IPS DF 6.9 (cell line): ENCODE measurements around the gene HMCN2.

ENCODE experiments used
- DNase-seq: peaks from one replicate; pipeline ENCODE4 v3.0.0-alpha.2; 2013; ENCODE audit warnings: low read depth, low spot score
- H3K27ac ChIP-seq: one replicate; pipeline ENCODE4 v1.5.1; 2013; ENCODE audit warnings: low read length, control low read depth
- H3K27me3 ChIP-seq: 2 replicates; pipeline ENCODE4 v1.6.1; 2013; ENCODE audit warnings: mild to moderate bottlenecking, low read length; ENCODE audit not compliant: control insufficient read depth, insufficient read depth
- H3K36me3 ChIP-seq: 2 replicates; pipeline ENCODE4 v1.6.1; 2013; ENCODE audit warnings: low read length; ENCODE audit not compliant: control insufficient read depth, insufficient read depth
- H3K4me1 ChIP-seq: 2 replicates; pipeline ENCODE4 v1.6.1; 2013; ENCODE audit warnings: low read length; ENCODE audit not compliant: control insufficient read depth, insufficient read depth
- H3K4me3 ChIP-seq: 2 replicates; pipeline ENCODE4 v1.5.1; 2013; ENCODE audit warnings: mild to moderate bottlenecking, low read length
- H3K9me3 ChIP-seq: 2 replicates; pipeline ENCODE4 v1.6.1; 2013; ENCODE audit warnings: low read length, inconsistent platforms; ENCODE audit not compliant: control insufficient read depth, insufficient read depth
- WGBS: extraction: QIAGEN DNeasy Blood & Tissue Kit; methylation state at CpG from one replicate; pipeline ENCODE4 v1.1.7; 2013; ENCODE audit warnings: mixed read lengths, missing lambda C conversion rate; ENCODE audit not compliant: insufficient read length, insufficient coverage; 5-methylcytosine and 5-hydroxymethylcytosine counted together

Gene HMCN2

GRCh38 chr9:130331061-130331460, 65.5 kb downstream of the HMCN2 start:
- no CpG with 5 or more reads among the region's 14 CpGs for WGBS

GRCh38 chr9:130331573-130331972, 66.0 kb downstream of the HMCN2 start:
- Histone ChIP-seq H3K36me3 (0 out of 2 replicates have a peak, but pooled peaks cover 3% of the 10 kb centered on the region), H3K27ac (no peak overlapping the region), H3K4me1 (no peaks in the 10 kb centered on the region), H3K9me3 (no peaks in the 10 kb centered on the region), H3K27me3 (no peaks in the 10 kb centered on the region), H3K4me3 (no peak overlapping the region)
- no peak for DNase-seq
- WGBS: no CpG with 5 or more reads among the region's 13 CpGs

More at GRCh38 chr9:130331061-130331460, 65.5 kb downstream of the HMCN2 start:
- no peaks in the 10 kb centered on the region for H3K4me1 ChIP-seq
- no peak overlapping the region for H3K27ac ChIP-seq
- no peak overlapping the region for H3K4me3 ChIP-seq
- 0 out of 2 replicates have a peak, but pooled peaks cover 3% of the 10 kb centered on the region for H3K36me3 ChIP-seq
- DNase-seq: no peak
- no peaks in the 10 kb centered on the region for H3K27me3 ChIP-seq
- no peaks in the 10 kb centered on the region for H3K9me3 ChIP-seq

GRCh38 chr9:130332384-130332926, 66.9 kb downstream of the HMCN2 start:
- Histone ChIP-seq H3K27ac (no peak overlapping the region), H3K36me3 (0 out of 2 replicates have a peak, but pooled peaks cover 3% of the 10 kb centered on the region), H3K9me3 (no peaks in the 10 kb centered on the region), H3K27me3 (no peaks in the 10 kb centered on the region), H3K4me1 (no peaks in the 10 kb centered on the region), H3K4me3 (no peak overlapping the region)
- WGBS: no CpG with 5 or more reads among the region's 26 CpGs
- DNase-seq: no peak

GRCh38 chr9:130333041-130333711, 67.6 kb downstream of the HMCN2 start:
- no peak overlapping the region for H3K27ac ChIP-seq
- no peaks in the 10 kb centered on the region for H3K36me3 ChIP-seq
- H3K27me3 ChIP-seq: no peaks in the 10 kb centered on the region
- no peaks in the 10 kb centered on the region for H3K9me3 ChIP-seq
- H3K4me1 ChIP-seq: no peaks in the 10 kb centered on the region
- H3K4me3 ChIP-seq: no peak overlapping the region
- DNase-seq: no peak
- WGBS: no CpG with 5 or more reads among the region's 19 CpGs

- no CpG with 5 or more reads among the region's 5 CpGs for WGBS
- Histone ChIP-seq H3K9me3 (no peaks in the 10 kb centered on the region), H3K27ac (no peak overlapping the region), H3K36me3 (no peaks in the 10 kb centered on the region), H3K4me1 (no peaks in the 10 kb centered on the region), H3K4me3 (no peak overlapping the region), H3K27me3 (no peaks in the 10 kb centered on the region)
- no peak for DNase-seq
Measured at GRCh38 chr9:130333712-130334062, 68.1 kb downstream of the HMCN2 start.

GRCh38 chr9:130334915-130335314, 69.4 kb downstream of the HMCN2 start:
- no CpG with 5 or more reads among the region's 4 CpGs for WGBS

GRCh38 chr9:130336027-130336610, 70.6 kb downstream of the HMCN2 start:
- no peak for DNase-seq
- H3K36me3 ChIP-seq: peaks cover 3% of the 10 kb centered on the region; the same call in 1 of the 2 replicates
- no peaks in the 10 kb centered on the region for H3K4me1 ChIP-seq
- no CpG with 5 or more reads among the region's 6 CpGs for WGBS
- no peaks in the 10 kb centered on the region for H3K9me3 ChIP-seq
- no peak overlapping the region for H3K27ac ChIP-seq
- no peak overlapping the region for H3K4me3 ChIP-seq
- H3K27me3 ChIP-seq: no peaks in the 10 kb centered on the region

More at GRCh38 chr9:130334915-130335314, 69.4 kb downstream of the HMCN2 start:
- Histone ChIP-seq H3K4me1 (no peaks in the 10 kb centered on the region), H3K36me3 (peaks cover 3% of the 10 kb centered on the region; the same call in 1 of the 2 replicates), H3K4me3 (no peak overlapping the region), H3K9me3 (no peaks in the 10 kb centered on the region), H3K27me3 (no peaks in the 10 kb centered on the region), H3K27ac (no peak overlapping the region)
- no peak for DNase-seq

- H3K9me3 ChIP-seq: no peaks in the 10 kb centered on the region
- no peak for DNase-seq
- H3K36me3 ChIP-seq: peaks cover 3% of the 10 kb centered on the region; the same call in 1 of the 2 replicates
- no CpG with 5 or more reads among the region's 9 CpGs for WGBS
- no peaks in the 10 kb centered on the region for H3K4me1 ChIP-seq
- H3K27ac ChIP-seq: no peak overlapping the region
- H3K4me3 ChIP-seq: no peak overlapping the region
- H3K27me3 ChIP-seq: no peaks in the 10 kb centered on the region
Measured at GRCh38 chr9:130336885-130337284, 71.3 kb downstream of the HMCN2 start.

- Histone ChIP-seq H3K4me1 (no peaks in the 10 kb centered on the region), H3K9me3 (no peaks in the 10 kb centered on the region), H3K27me3 (no peaks in the 10 kb centered on the region), H3K36me3 (peaks cover 3% of the 10 kb centered on the region; the same call in 1 of the 2 replicates), H3K27ac (no peak overlapping the region), H3K4me3 (no peak overlapping the region)
- DNase-seq: no peak
- no CpG with 5 or more reads among the region's 9 CpGs for WGBS
Measured at GRCh38 chr9:130337318-130337717, 71.8 kb downstream of the HMCN2 start.

GRCh38 chr9:130337784-130338380, 72.3 kb downstream of the HMCN2 start:
- H3K4me3 ChIP-seq: no peak overlapping the region
- H3K9me3 ChIP-seq: no peaks in the 10 kb centered on the region
- peaks cover 3% of the 10 kb centered on the region; the same call in 1 of the 2 replicates for H3K36me3 ChIP-seq
- no peak overlapping the region for H3K27ac ChIP-seq
- no peaks in the 10 kb centered on the region for H3K4me1 ChIP-seq
- no CpG with 5 or more reads among the region's 16 CpGs for WGBS
- no peaks in the 10 kb centered on the region for H3K27me3 ChIP-seq
- no peak for DNase-seq
